Heart left ventricle (tissue), 13 donors: Measurements from ENCODE around the gene TCEANC2.

Source experiments
- CTCF ChIP-seq, 12 donors: fragments of 200-600 bp; sonication (generic) in 4 of 12; IDR thresholded peaks; one replicate each; pipeline versions ENCODE4 v1.5.0 to v1.8.0; 2018 to 2022; ENCODE audit warnings: antibody characterized with exemption in 12 of 12, mild to moderate bottlenecking in 5 of 12
- POLR2A ChIP-seq, 2 donors: fragments of 450-650 bp; IDR thresholded peaks; one replicate each; pipeline ENCODE4 v1.6.1; 2017; ENCODE audit warnings: antibody characterized with exemption in 2 of 2, mild to moderate bottlenecking in 2 of 2, moderate library complexity in 2 of 2
- donor health status: ischemic (EF 13 %, LVEDD 7.1; RV severe dilation, severe dysfunction).
- donor health status: DM: no; HTN: yes; CAD: no.
- donor health status: DM: no; HTN: no; CAD: no.
- donor health status: ischemic (EF 25% LVEDD 6.9; RV normal size, moderate dysfunction).
- donor health status: ischemic (EF 25% LVEDD 5.7; RV mildly dilated, moderate dysfunction).
- donor health status: ischemic (EF 35%, LVEDD 5.7; RV mildly dilated, moderate dysfunction).
- donor health status: nonischemic (EF 11% LVEDD 7.7; RV severe dilation, severe dysfunction).
- donor health status: DM: yes; HTN: yes; CAD: no.
- donor health status: PGD.
- donor health status: ischemic (EF 29% LVEDD 5.4; RV normal size, mild dysfunction).
- donor health status: nonischemic (EF 23%, LVEDD 6.1; RV moderate dilation, normal function).

GRCh38 chr1:54138994-54139393 is 85.6 kb downstream of the TCEANC2 start:
- TF ChIP-seq POLR2A (IDR thresholded peaks at IDR 0.05) = no peak
- TF ChIP-seq CTCF (IDR thresholded peaks at IDR 0.05) = no peak
